AG10803 (cell line): ENCODE data around the gene KIFC3.
"Not testable (repeated sequence)": the region's sequence is repeated elsewhere in the genome, so short reads cannot be mapped to it uniquely, and the experiment has no call there.

Source experiments
- DNase-seq: peaks from one replicate; pipeline ENCODE4 v3.0.0; 2010; ENCODE audit warnings: low read depth
- H3K4me3 ChIP-seq: 2 replicates; pipeline ENCODE4 v1.5.1; 2011; ENCODE audit warnings: mild to moderate bottlenecking, low read length, control low read depth
- TF ChIP-seq, protein P1 (sequence below): conservative IDR thresholded peaks from 2 replicates; pipeline ENCODE4 v1.5.1; 2011; ENCODE audit warnings: mild to moderate bottlenecking, low read length, control low read depth, inconsistent platforms

The KIFC3 gene

DNA sequence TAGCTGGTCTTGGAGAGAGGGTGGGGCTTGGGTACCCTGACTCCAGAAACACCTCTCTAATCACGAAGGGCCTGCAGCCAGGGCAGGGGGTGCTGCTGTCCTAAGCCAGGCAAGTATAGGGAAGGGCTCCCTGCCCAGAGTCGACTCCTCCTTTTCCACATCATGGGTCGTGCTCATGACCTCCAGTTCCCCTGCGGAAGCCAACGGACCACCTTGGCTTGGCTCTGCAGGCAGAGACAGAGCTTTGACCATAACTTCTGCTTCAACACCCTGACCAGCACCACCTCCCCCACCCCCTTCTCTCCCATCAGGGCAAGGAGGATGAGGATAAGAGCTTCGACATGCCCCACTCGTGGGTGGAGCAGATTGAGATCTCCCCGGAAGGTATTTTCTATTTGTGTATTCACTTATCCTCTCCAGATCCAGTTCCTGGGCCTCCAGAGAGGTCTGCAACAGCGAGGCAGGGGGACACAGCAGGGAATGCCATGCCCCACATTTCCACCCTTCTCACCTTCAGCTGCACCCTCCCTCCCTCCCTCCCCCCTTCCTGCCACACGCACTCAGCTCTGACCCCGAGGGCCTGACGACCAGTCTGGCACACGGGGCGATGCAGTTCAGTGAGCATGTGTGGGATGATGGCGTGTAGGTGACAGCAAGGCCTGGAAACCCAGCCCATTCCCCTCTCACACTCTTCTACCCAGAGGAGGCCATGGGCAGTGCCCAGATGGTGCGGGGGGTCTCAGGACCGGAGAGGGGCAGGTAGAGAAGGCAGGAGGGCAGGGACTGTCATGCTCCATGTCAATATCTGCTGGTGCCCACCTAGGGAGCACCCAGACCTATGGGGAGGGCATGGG lies 80.7 kb downstream of the KIFC3 start:
- DNase-seq: no peak
- TF ChIP-seq, protein P1, sequence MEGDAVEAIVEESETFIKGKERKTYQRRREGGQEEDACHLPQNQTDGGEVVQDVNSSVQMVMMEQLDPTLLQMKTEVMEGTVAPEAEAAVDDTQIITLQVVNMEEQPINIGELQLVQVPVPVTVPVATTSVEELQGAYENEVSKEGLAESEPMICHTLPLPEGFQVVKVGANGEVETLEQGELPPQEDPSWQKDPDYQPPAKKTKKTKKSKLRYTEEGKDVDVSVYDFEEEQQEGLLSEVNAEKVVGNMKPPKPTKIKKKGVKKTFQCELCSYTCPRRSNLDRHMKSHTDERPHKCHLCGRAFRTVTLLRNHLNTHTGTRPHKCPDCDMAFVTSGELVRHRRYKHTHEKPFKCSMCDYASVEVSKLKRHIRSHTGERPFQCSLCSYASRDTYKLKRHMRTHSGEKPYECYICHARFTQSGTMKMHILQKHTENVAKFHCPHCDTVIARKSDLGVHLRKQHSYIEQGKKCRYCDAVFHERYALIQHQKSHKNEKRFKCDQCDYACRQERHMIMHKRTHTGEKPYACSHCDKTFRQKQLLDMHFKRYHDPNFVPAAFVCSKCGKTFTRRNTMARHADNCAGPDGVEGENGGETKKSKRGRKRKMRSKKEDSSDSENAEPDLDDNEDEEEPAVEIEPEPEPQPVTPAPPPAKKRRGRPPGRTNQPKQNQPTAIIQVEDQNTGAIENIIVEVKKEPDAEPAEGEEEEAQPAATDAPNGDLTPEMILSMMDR: no peak
- no peak overlapping the region for H3K4me3 ChIP-seq

DNA sequence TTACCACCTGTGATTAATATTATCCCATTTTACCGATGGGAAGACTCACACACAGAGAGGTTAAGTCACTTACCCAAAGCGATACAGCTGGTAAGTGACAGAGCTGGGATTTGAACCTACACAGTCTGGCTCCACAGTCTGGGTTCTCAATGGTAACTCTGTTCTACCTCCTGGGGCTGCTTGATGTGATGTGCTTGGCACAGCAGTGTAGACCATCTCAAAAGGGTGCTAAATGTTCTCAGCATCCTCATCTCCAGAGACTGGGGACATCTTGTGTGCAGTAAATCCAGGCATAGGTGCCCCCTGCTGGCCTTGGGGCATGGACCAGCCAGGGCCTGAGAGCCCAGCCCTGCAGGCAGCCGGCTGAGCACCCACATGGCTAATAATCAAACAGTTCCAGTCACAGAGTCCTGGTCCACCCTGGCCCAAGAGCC lies 82.1 kb downstream of the KIFC3 start:
- DNase-seq: peak; percentile 50
- TF ChIP-seq, protein P1: peak; percentile 63
- H3K4me3 ChIP-seq: no peak overlapping the region

DNA sequence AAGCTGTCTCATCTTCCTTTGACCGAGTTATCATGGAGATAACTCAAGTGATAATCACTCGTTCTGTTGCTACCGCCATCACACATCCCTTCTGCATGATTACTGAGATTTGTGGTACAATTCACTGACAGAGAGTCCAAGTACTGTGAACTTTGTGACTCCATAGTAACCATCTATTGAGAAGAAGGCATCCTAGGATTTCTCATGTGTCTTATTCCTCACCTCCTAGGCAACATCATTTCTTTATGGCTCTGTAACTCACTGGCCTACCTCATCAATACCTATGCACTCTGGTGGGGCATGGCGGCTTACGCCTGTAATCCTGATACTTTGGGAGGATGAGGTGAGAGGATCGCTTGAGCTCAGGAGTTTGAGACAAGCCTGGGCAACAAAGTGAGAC lies 88.2 kb downstream of the KIFC3 start:
- no peak overlapping the region for H3K4me3 ChIP-seq
- TF ChIP-seq, protein P1: no peak
- no peak for DNase-seq

DNA sequence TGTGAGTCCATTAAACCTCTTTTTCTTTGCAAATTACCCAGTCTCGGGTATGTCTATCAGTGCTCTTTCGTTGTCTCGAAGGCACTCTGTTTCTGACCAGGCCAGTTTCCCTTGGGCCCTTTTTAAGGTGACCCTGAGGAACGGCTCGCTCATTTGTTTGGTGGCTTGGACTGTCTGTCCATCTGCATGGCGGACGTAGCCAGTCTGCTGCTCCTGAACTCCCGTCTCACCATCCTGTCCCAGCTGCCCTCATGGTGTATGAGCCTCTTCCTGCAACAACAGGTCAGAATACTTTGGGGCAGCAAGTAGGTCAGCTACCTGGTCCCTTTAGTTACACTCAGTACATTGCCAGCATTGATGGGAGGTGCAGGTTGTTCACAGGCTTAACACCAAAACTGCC lies 88.7 kb downstream of the KIFC3 start:
- no peak overlapping the region for H3K4me3 ChIP-seq
- no peak for DNase-seq
- TF ChIP-seq, protein P1: no peak

DNA sequence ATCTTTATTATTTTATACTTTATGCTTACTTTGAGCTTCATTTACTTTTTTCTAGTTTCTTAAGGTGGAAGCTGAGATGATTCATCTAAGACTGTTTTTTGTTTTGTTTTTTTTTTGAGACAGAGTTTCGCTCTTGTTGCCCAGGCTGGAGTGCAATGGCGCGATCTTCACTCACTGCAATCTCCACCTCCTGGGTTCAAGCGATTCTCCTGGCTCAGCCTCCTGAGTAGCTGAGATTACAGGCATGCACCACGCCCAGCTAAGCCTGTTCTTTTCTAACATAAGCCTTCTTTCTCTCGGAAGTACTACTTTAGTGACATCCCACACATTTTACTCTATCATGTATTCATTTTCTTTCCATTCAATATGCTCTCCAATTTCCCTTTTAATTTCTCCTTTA lies 89.7 kb downstream of the KIFC3 start:
- DNase-seq, H3K4me3 ChIP-seq: not testable (repeated sequence)

DNA sequence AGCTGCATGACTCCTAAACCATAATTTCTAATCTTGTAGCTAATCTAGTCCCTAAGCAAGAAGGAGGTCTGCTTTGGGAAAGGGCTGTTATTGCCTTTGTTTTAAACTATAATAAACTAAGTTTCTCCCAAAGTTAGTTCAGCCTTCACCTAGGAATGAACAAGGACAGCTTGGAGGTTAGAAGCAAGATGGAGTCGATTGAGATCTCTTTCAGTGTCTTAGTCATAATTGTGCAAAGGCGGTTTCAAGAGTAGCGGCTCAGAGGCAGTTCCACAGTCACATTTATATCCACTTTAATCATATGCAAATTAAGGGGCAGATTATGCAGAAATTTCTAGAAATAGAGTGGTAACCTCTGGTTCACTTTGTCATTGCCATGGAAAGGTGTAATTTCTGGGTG lies 90.3 kb downstream of the KIFC3 start:
- no peak for DNase-seq
- no peak overlapping the region for H3K4me3 ChIP-seq
- TF ChIP-seq, protein P1: no peak

DNA sequence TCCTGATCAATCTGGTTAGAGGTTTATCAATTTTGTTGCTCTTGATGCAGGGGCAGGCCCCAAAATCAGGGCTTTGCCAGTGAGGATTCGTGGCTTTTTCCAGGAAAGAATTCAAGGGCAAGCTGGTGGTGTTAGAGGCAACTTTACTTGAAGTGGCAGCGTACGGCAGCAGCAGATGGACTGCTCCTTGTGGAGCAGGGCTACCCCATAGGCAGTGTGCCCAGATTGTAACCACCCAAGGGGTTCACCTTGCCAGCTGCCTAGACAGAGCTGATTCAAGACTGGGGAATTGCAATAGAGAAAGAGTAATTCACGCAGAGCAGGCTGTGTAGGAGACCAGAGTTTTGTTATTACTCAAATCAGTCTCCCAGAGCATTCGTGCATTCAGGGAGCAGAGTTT lies 90.9 kb downstream of the KIFC3 start:
- TF ChIP-seq, protein P1: no peak
- no peak overlapping the region for H3K4me3 ChIP-seq
- no peak for DNase-seq
